HG03354 (cell line): ENCODE data around the gene EEF1AKMT3.
"Not testable (repeated sequence)": the region's sequence is repeated elsewhere in the genome, so short reads cannot be mapped to it uniquely, and the experiment has no call there.

Experiments used
- ATAC-seq: cut with Tn5 transposase; IDR thresholded peaks from one replicate; pipeline ENCODE4 v1.9.1; 2021; ENCODE audit warnings: mild to moderate bottlenecking; ENCODE audit not compliant: unreplicated experiment, poor library complexity, severe bottlenecking

Gene EEF1AKMT3

DNA sequence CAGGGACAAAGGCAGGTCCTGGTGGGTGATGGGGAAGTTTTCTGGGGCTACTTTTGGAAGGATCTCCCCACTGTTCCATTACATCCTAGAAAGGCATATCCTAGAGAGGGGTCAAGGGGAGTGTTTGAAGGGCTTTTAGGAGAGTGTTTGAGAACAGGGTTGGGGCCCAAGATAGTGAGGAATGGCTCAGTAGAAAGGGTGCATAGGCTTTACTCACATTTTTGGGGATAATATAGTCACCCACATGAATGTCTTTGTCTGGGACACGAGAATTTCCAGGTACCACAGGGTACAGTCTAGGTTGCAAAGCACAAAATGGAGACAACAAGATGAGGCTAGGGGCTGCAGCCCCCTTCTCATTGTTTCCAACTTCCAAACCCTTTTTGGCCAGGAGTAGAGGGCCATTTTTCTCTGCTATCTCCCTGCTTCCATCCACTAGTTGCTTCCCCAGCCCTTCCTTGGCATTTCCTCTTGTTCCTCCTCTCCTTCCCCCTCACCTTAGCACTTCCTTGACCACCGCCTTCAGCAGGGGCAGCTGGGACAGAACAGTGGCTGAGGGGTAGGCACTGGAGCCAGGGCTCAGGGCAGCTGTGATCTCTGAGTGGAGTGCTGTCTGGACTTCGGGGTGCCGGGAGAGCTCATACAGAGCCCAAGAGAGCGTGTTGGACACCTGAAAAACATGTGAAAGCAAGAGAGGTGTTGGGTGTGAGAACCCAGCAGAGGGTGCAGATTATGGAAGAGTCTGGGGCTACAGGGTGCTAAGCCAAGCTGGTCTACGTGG is 8.3 kb upstream of the EEF1AKMT3 start:
- ATAC-seq = no peak

DNA sequence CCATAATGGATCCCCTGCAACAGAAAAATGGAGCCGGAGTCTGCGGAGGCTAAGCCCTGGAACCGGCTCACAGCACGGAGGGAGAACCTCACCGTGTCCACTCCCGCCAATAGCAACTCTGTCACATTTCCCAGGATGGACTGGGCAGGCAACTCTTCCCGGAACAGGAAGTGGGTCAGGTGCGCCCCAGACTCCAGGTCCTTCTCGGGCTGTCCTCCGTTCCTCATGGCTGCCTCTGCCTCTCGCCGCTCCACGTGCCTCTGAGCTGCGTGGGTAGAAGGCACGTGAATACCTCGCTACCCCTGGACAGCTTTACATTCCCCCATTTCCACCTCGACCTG is 7.8 kb upstream of the EEF1AKMT3 start:
- peak; percentile 13 for ATAC-seq

DNA sequence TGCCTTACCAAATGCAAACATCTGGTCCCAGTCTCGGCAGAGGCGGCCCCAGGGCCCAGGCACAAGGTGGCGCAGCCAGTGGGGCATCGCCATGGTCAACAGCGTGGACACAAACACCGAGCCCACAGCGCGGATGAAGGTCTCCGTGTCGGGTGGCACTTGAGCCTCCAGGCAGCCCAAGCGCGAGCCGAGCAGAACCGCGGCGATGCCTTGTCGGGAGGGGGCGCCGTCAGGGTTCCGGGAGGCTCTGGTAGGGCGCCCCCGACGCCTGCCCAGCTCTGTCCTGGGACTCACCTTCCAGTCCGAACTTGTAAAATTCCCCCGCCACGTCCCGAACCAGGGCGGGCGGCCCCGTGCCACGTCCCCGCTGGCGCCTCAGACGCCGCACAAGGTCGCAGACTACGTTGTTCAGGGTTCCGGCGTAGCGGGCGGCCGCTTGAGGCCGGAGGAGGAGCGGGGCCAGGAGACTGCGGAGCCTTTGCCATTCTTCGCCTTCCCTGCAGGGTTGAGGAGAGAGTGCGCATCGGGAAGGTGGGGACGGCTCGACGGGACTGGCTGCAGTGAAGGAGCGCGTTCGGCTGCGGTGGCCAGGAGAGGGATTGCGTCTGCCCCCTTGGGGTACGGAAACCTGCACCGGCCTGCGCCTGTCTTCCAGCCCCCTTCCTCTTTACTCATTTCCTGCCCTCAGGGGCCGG is 7.3 kb upstream of the EEF1AKMT3 start:
- ATAC-seq = peak; percentile 61

DNA sequence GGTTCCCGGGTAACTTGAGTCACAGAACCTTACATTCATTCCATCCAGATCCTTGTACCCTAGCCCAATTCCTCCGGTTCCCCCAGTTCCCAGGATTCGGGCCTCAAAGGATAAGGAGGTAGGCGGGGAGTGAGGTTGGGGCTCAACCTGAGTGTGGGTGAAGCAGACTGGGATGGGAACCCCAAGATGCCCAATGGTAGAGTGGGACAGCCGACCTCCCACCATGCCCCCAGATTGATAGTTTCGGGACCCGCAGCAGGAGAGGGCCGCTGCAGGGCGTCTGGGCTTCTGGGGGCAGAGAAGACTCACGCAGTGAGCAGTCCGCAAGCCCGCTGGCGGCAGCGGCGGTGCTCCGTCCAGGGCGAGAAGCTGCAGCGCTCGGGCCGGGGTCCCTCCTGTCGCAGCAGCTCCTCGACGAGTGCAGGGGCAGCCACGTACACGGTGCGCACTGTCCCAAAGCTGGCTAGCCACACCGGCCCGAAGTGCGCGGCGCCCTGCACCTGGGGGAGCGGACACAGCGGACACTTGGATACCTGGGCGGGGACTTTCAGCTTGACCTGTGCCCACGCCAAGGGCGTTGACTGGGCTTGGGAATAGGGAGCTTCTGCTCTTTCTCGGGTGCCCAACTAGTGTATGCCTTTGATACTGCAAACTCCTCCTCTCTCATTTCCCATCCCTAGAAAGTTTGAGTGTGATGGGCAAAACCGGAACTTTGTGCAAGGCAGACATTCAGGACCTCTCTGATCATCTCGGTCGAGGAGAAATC is 6.5 kb upstream of the EEF1AKMT3 start:
- ATAC-seq = no peak

DNA sequence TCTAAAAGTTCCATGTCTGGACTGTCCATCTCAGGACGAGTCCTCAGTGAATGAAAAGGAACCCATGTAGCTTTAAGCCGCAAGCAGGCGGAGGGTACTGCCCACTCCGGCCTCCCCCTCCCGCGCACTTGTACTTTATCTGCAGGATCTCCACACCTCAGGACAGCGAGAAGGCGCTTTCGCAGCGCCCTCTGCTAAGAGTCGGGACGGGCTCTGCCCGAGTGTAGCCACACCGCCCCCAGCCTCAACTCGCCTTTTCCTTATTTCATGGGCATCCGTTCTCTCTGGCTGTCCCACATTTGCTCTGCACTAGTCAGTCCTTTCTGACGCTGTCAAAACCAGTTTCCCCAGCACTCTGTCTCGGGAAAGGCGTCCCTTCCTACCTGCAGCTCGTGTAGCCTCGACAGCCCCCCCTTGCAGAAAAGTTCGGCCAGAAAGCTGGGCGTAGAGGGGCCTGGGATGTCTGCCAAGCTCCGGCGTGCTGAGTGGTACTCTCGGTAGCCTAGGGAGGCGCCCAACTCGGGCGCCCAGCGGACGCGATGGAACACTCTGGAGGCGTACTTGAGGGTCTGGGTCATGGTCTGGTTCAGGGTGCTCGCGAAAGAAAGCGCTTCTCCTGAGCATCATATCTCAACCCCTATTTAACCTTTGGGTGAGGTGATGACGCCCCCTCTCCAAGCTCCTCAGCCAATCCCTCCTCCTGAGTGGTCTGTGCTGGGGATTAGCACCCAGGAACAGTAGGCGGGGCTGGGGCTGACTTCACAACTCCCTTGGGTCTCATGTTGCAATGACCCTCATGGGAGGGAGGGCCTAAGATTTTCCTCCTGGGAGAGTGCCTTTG is 5.7 kb upstream of the EEF1AKMT3 start, which contains the start of gene CYP27B1:
TSS of gene CYP27B1 (minus strand) at position 615 of the 841 bp plus-strand sequence. CDS start at position 578, 37 bp downstream.
- no peak for ATAC-seq

DNA sequence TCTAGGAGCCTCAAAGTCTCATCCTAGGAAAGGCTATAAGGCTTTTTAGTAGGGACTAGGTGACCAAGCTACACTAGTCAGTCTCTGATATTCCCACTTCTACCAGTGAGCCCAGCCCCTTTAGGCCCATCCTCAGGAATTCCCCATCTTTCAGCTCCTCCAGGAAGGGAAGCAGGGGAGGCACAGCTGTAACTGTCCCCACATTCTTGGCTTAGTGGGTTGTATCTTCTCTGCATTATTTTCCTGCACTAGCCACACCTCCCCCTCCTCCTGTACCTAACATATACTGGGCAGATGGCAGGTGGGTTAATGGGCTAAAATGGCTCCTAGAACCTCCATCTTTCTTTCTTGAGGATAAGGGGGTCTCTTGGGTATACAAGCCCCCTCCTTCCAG is 5.1 kb upstream of the EEF1AKMT3 start:
- no peak for ATAC-seq

DNA sequence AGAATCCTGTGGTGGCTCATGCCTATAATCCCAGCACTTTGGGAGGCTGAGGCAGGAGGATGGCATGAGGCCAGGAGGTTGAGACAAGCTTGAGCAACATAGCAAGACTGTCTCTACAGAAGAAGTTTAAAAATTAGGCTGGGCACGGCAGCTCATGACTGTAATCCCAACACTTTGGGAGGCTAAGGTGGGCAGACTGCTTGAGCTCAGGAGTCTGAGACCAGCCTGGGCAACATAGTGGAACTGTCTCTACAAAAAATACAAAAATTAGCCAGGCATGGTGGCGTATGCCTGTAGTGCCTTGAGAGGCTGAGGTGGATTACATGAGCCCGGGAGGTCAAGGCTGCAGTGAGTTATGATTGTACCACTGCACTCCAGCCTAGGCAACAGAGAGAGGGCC is 4.5 kb upstream of the EEF1AKMT3 start:
- ATAC-seq = no peak

DNA sequence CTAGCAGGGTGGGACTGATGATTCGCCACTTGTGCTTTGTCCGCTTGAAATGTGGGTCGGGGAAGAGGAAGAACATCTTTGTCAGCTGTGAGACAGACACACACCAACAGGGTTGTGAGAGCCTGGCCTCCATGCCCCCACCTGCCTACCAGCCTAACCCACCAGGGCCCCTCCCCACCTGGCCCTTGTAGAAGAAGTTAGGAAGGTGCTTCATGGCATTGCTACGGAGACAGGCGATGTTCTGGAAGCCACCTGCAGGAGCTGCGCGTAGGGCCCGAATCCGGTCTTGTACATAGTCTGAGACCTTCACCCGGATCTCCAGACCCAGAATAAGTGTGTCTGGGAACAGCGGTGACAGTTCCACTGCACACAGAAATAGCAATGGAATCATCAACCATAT is 2.8 kb upstream of the EEF1AKMT3 start:
- no peak for ATAC-seq

DNA sequence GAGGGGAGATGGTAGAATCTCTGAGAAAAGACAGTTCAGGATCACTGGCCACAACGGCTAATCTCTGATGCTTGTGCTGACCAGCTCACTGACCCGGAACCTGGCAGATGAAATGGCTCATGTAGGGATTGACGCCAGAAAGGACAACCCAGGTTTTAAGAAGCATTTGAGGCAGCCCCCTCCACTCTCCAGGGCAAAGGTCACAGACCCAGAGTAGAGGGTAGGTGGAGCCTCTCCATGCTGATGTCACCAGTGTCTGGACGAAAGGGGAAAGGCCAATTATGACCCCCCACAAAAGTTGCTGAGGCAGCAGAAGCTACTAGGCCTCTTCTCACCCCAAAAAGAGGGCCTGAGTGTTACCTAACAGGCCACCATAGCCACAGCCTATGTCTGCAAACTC is 1.7 kb upstream of the EEF1AKMT3 start:
- ATAC-seq = no peak

DNA sequence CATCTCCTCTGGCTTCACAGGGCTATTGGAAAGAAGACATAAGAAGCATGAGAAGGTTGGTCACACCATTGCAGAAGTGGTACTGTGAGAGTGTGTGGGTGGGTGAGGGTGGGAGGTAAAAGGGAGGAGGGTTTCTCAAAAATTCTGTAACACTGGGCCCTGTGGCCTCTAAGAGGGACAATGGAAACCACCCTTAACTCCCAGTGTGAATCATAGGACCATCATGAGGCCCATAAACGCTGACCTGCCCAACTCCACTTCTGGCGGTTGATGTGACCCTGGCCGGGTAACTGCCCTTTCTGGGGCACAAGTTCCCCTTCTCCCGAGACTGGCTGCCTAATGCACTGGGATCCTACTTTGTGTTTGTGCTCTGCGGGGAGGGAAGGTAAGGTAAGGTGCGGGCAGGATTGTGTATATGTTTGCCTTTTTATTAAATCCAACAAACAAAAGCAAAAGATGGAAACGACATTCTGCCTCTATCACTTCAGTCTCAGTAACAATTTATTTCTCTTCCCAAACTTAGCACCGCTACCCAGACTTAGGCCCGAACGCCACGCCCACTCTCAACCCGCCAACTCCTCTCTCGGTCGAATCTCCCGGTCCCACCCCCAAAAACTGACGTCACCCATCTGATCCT is 1.1 kb upstream of the EEF1AKMT3 start:
- peak; percentile 81 for ATAC-seq

DNA sequence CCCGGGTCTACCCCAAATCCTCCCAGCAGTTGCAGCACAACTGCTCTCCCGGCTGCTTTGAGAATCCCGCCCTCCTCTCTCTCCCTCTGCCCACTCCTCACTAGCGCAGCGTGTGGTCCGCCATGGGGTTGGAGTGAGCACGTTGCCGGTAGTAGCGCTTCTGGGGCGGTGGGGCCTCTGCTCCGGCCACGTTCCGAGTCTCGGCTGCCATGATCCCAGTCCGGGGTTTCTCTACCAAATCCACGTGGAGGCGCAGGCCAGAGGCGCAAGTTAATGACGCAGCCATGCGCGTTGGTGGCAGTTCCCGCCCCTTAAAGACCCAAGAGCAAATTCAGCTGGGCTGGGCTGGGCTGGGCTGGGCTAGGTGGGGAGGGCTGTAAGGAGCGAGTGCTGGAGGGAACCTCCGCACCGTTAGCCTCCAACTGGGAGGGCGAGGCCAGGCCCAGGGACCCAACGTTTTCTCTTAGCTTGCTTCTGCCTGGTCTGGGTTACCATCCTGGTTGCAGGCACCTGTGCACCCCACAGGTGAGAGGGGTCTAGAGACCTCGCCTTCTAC is 463 bp upstream of the EEF1AKMT3 start, which contains the start of gene METTL1:
TSS of gene METTL1 (minus strand) at position 233 of the 556 bp plus-strand sequence. CDS start at position 211, 22 bp downstream.
- ATAC-seq = peak; percentile 89

DNA sequence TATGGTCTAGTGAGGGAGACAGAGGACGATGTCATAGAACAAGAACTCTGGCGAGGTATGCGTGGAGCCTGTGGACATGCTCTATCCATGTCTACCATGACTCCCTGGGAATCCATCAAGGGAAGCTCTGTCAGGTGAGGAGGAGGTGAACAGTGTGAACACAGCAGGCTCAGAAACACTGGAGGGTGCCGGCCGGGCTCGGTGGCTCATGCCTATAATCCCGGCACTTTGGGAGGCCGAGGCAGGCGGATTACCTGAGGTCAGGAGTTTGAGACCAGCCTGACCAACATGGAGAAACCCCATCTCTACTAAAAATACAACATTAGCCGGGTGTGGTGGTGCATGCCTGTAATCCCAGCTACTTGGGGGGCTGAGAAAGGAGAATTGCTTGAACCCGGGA is 2.2 kb downstream of the EEF1AKMT3 start:
- not testable (repeated sequence) for ATAC-seq

DNA sequence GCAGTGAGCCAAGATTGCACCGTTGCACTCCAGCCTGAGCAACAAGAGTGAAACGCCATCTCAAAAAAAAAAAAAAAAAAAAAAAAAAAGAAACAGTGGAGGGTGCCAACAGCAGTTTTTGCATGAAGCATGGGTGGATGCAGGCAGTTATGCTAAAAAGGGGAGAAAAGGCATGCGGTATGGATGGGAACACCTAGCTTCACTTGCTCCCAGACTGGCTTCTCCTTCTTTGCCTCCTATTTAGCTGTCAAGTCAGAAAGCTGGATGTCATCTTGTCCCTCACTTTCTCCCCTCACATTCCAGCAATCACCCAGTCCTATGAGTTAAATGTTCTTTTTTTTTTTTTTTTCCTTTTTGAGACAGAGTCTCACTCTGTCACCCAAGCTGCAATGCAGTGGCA is 2.6 kb downstream of the EEF1AKMT3 start:
- no peak for ATAC-seq

DNA sequence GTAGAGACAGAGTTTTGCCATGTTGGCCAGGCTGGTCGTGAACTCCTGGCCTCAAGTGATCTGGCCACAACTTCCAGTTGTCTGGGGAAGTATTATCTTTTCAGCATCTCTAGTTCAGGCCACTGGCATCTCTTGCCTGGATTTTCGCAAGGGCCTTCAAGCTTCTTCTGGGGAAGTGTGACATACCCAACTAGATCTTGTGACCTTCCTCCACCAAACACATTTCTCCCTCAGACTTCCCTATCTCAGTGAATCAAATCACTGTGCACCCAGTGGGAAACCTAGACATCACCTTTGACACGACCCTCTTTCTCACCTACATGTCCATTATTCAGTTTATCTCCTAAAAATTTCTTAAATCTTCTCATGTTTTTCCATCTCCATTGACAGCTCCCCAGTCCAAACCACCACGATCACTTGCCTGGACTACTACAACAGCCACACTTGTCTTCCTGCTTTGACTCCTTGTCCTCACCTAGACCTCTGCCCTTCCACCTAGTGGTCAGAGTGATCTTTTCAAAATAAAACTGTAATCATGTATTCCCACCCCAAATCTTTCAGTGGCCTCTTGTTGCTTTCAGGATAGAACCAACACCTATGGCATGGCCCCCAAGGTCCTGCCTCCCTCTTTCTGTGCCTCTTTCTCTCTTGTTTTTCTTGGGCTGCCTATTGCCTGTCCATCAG is 3.3 kb downstream of the EEF1AKMT3 start:
- no peak for ATAC-seq

DNA sequence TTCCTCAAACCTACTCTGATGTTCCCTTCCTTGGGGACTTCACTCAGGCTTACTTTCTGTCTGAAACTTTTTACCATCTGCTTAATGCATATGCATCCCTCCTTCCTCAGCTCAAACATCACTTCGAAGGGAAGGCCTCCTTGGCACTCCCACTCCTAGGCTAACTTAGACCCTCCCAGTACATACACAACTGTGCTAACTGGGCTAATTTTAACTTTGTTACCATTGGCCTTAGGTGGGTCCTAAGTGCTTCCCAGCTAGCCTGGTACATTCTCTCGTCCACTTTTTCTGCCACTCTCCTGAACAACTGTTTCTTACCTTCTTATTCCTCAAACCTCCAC is 3.8 kb downstream of the EEF1AKMT3 start:
- ATAC-seq = no peak

DNA sequence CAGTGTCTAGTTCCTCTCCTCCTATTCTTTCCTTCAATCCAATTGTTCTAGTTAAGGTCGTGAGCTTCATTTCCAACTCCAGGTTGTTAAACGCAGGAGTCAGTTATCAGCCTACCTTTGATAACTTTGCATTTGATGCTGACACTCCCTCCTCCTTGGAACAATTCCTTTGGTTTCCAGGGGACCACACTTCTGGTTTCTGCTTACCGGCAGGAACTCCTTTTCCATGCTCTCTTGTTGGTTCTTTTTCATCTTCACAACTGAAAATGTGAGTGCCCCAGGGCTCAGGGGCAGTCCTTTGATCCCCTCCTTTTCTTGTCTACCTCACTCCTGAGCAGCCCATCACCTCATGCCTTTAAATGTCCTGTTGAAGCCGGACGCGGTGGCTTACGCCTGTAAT is 5.0 kb downstream of the EEF1AKMT3 start:
- no peak for ATAC-seq

DNA sequence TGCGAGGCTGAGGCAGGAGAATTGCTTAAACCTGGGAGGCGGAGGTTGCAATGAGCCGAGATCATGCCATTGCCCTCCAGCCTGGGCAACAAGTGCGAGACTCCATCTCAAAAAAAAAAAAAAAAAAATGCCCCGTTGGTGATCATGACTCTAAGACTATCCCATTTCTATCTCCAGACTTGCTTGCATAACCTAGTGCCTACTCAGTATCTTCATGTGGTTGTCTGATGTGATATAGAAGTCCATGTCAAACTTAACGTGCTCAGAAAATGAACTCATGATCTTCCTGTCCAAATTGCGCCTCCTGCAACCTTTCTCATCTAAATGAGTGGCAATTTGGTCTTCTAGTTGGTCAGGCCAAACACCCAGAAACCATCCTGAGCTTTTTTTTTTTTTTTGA is 5.5 kb downstream of the EEF1AKMT3 start:
- ATAC-seq = no peak

DNA sequence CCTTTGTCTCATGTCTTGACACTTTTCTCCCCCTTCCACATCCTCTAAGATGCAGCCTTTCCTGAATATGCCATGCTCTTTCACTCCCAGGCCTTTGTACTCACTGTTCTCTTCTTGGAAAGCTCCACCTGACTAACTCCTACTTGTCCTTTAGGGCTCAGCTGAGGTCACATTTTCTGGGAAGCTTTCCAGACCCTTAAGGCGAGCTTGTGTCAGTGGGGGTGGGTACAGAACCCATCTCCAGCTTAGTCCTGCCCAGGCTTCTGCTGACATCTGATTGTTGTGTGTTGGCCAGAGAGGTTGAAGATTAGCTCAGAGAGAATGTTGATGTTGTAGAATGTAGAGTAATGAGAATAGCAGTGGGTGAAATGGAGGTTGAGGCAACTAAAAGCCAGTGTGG is 7.3 kb downstream of the EEF1AKMT3 start:
- ATAC-seq = no peak
